ENCODE results near the gene SOX6. TPM values are rescaled to one million over a fixed set of nuclear protein-coding genes. Genes with fewer than 3 reads are reported as not detected.

Gene SOX6
- total RNA-seq, 1 donor from 2014 or later = not detected

- Mint-ChIP-seq H3K9me3 (no peaks in the 10 kb centered on the region), H3K27ac (no peak overlapping the region), H3K36me3 (ENCODE audit: low read depth) (no peaks in the 10 kb centered on the region), H3K27me3 (ENCODE audit: insufficient read depth) (no peaks in the 10 kb centered on the region), H3K4me1 (ENCODE audit: low read depth) (no peaks in the 10 kb centered on the region), H3K4me3 (no peak overlapping the region)
- intact Hi-C loops (cut with micrococcal nuclease) = loop anchor here (2.0 kb wide), 1 partner anchor 672 kb away; no protein-coding TSS in a partner anchor
- DNase-seq (ENCODE audit: low spot score) = peak; percentile 4
Measured at GRCh38 chr11:15941206-15941770, 415.1 kb downstream of the SOX6 start.

DNA sequence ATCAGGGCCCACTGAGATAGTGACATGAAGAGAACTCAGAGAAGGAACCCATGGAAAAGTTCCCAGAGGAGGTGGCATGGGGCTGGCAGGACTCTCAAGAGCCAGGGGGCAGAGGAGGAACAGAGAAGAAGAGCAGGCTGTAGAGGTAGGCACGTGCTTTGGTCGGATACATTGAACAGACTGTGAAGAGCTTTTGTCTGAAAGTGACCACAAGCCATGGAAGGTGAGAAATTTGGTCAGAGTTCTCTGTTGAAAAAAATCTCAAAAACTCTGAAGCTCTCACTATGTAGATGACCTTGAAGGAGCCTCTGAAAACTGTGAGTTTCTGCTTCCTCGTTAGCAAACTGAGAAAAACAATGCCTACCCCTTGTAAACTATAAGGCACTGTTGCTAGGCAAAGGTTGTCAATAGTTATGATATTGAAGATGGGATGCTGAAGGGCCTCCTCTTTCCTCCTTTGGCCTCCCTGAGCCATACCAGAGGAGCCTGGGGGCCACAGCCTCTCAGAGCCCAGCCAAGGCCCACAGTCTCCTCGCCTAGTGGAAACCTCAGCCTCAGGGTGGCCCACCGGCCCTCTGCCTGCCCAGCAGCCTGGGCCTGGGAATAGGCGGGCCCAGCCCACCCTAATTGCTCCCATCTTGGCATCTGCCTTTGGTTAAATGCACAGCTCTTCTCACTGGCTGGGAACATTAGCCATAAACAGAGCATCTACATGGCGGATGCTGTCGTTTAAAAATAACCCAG lies 415.7 kb downstream of the SOX6 start:
- Mint-ChIP-seq H3K4me3 (no peak overlapping the region), H3K36me3 (ENCODE audit: low read depth) (no peaks in the 10 kb centered on the region), H3K9me3 (no peaks in the 10 kb centered on the region), H3K4me1 (ENCODE audit: low read depth) (no peaks in the 10 kb centered on the region), H3K27ac (no peak overlapping the region), H3K27me3 (ENCODE audit: insufficient read depth) (peaks cover 2% of the 10 kb centered on the region)
- intact Hi-C loops (cut with micrococcal nuclease) = loop anchor here (2.0 kb wide), 1 partner anchor 672 kb away; no protein-coding TSS in a partner anchor
- no peak for DNase-seq (ENCODE audit: low spot score)

DNA sequence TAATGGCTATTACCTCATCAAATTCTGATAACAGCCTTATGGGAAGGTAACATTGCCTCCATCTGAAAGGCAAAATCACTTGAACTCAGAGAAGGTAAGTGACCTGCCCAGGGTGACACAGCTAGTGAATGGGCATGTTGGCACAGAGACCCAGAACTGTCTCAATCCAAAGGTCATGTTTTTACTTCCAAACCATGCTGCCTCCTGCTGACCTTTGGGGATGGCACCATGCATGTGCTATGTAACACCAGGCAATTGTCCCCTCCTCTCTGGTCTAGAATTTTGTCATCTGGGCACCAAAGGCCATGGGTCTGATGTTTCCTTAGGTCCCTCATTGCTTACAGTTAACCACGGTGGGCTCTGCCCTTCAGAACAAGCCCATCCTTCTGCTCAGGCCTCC lies 417.4 kb downstream of the SOX6 start:
- Mint-ChIP-seq H3K36me3 (ENCODE audit: low read depth) (no peaks in the 10 kb centered on the region), H3K9me3 (no peaks in the 10 kb centered on the region), H3K4me1 (ENCODE audit: low read depth) (no peaks in the 10 kb centered on the region), H3K27ac (no peak overlapping the region), H3K4me3 (no peak overlapping the region), H3K27me3 (ENCODE audit: insufficient read depth) (peaks cover 2% of the 10 kb centered on the region)
- no peak for DNase-seq (ENCODE audit: low spot score)
- intact Hi-C loops (cut with micrococcal nuclease) = no loop called here

DNA sequence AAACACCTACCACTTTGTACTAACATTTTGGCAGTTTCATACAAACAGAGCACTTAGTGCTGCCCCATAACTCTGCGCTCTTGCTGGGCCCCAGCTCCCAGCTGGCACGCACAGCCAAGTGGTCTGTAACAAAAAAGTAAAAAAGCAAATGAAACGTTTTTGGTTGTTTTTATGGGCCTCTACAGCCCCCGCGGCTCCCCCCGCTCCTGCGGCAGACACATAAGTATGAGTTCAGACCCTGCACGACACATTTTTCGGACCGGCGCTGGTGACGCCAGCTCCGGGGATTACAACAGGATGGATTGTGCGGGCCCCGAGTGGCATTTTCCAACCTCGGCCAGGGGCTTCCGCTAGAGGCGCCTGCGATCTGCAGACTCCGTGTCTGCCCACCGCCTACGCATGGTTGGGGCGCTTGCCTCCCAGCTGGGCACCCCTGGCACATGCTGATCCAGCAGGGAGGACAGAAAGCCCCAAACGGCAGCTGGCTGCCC lies 418.2 kb downstream of the SOX6 start:
- Mint-ChIP-seq H3K36me3 (ENCODE audit: low read depth) (no peaks in the 10 kb centered on the region), H3K27me3 (ENCODE audit: insufficient read depth) (peaks cover 2% of the 10 kb centered on the region), H3K4me3 (no peak overlapping the region), H3K27ac (no peak overlapping the region), H3K4me1 (ENCODE audit: low read depth) (no peaks in the 10 kb centered on the region), H3K9me3 (no peaks in the 10 kb centered on the region)
- DNase-seq (ENCODE audit: low spot score) = no peak
- intact Hi-C loops (cut with micrococcal nuclease) = no loop called here

GRCh38 chr11:15937601-15938120 lies 418.7 kb downstream of the SOX6 start:
- Mint-ChIP-seq H3K9me3 (no peaks in the 10 kb centered on the region), H3K27ac (no peak overlapping the region), H3K36me3 (ENCODE audit: low read depth) (no peaks in the 10 kb centered on the region), H3K4me1 (ENCODE audit: low read depth) (no peaks in the 10 kb centered on the region), H3K4me3 (no peak overlapping the region), H3K27me3 (ENCODE audit: insufficient read depth) (peaks cover 2% of the 10 kb centered on the region)
- intact Hi-C loops (cut with micrococcal nuclease) = no loop called here
- DNase-seq (ENCODE audit: low spot score) = no peak

DNA sequence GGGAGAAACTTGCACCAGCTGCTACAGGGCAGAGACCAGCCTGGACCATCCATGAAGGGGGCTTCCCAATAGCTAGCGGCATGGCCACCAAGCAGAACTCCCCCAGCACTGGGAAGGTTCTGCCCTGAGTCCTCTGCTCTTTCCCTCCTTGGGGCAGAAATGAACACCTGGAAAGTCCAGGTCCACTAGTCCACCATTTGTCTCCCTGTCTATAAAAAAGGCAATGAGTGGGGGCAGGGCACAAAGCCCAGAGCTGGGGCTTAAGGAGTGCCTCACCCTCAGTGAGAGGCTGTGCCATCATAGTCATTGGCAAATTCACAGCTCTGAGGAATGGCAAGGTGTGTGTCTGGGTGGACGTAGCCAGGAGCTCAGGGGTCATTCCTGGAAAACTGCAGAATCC lies 420.3 kb downstream of the SOX6 start:
- H3K4me1 Mint-ChIP-seq (ENCODE audit: low read depth) = no peaks in the 10 kb centered on the region
- no peaks in the 10 kb centered on the region for H3K36me3 Mint-ChIP-seq (ENCODE audit: low read depth)
- H3K4me3 Mint-ChIP-seq = no peak overlapping the region
- no peak for DNase-seq (ENCODE audit: low spot score)
- H3K9me3 Mint-ChIP-seq = no peaks in the 10 kb centered on the region
- H3K27ac Mint-ChIP-seq = no peak overlapping the region
- peaks cover 2% of the 10 kb centered on the region for H3K27me3 Mint-ChIP-seq (ENCODE audit: insufficient read depth)
- intact Hi-C loops (cut with micrococcal nuclease) = no loop called here

DNA sequence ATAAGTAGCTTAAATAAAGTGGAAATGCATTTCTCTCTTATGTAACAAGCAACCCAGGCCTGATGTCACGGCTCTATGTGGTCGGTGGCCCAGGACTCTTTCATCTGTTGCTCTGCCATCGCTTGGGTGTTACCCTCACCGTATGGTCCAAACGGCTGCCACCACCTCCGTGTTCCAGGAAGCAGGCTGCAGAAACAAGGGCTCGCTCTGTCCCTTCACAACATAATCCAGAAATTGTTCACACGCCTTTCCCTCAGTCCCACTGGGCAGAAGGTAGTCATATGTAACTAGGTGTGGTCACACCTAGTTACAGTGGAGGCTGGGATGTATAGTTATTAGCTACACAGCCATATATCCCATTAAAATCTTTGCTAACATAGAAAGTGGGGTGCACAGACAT lies 421.0 kb downstream of the SOX6 start:
- H3K4me3 Mint-ChIP-seq = no peak overlapping the region
- intact Hi-C loops (cut with micrococcal nuclease) = no loop called here
- no peaks in the 10 kb centered on the region for H3K4me1 Mint-ChIP-seq (ENCODE audit: low read depth)
- no peak for DNase-seq (ENCODE audit: low spot score)
- peaks cover 2% of the 10 kb centered on the region for H3K27me3 Mint-ChIP-seq (ENCODE audit: insufficient read depth)
- H3K27ac Mint-ChIP-seq = no peak overlapping the region
- H3K36me3 Mint-ChIP-seq (ENCODE audit: low read depth) = no peaks in the 10 kb centered on the region
- no peaks in the 10 kb centered on the region for H3K9me3 Mint-ChIP-seq

GRCh38 chr11:15933886-15934625 lies 422.3 kb downstream of the SOX6 start:
- intact Hi-C loops (cut with micrococcal nuclease) = no loop called here
- H3K4me3 Mint-ChIP-seq = no peak overlapping the region
- H3K27me3 Mint-ChIP-seq (ENCODE audit: insufficient read depth) = peaks cover 2% of the 10 kb centered on the region
- H3K9me3 Mint-ChIP-seq = no peaks in the 10 kb centered on the region
- H3K4me1 Mint-ChIP-seq (ENCODE audit: low read depth) = no peaks in the 10 kb centered on the region
- no peak for DNase-seq (ENCODE audit: low spot score)
- H3K27ac Mint-ChIP-seq = no peak overlapping the region
- H3K36me3 Mint-ChIP-seq (ENCODE audit: low read depth) = no peaks in the 10 kb centered on the region

- Mint-ChIP-seq H3K27me3 (ENCODE audit: insufficient read depth) (peaks cover 4% of the 10 kb centered on the region), H3K36me3 (ENCODE audit: low read depth) (no peaks in the 10 kb centered on the region), H3K9me3 (no peaks in the 10 kb centered on the region), H3K27ac (no peak overlapping the region), H3K4me3 (no peak overlapping the region), H3K4me1 (ENCODE audit: low read depth) (no peaks in the 10 kb centered on the region)
- intact Hi-C loops (cut with micrococcal nuclease) = no loop called here
- no peak for DNase-seq (ENCODE audit: low spot score)
Measured at GRCh38 chr11:15932417-15932816, 423.9 kb downstream of the SOX6 start.

- Mint-ChIP-seq H3K27me3 (ENCODE audit: insufficient read depth) (peaks cover 4% of the 10 kb centered on the region), H3K36me3 (ENCODE audit: low read depth) (no peaks in the 10 kb centered on the region), H3K27ac (no peak overlapping the region), H3K4me3 (no peak overlapping the region), H3K9me3 (no peaks in the 10 kb centered on the region), H3K4me1 (ENCODE audit: low read depth) (no peaks in the 10 kb centered on the region)
- DNase-seq (ENCODE audit: low spot score) = no peak
- intact Hi-C loops (cut with micrococcal nuclease) = no loop called here
Measured at GRCh38 chr11:15931497-15931896, 424.8 kb downstream of the SOX6 start.

- Mint-ChIP-seq H3K27ac (no peak overlapping the region), H3K36me3 (ENCODE audit: low read depth) (no peaks in the 10 kb centered on the region), H3K4me3 (no peak overlapping the region), H3K4me1 (ENCODE audit: low read depth) (no peaks in the 10 kb centered on the region), H3K9me3 (no peaks in the 10 kb centered on the region), H3K27me3 (ENCODE audit: insufficient read depth) (peaks cover 2% of the 10 kb centered on the region)
- DNase-seq (ENCODE audit: low spot score) = no peak
- intact Hi-C loops (cut with micrococcal nuclease) = no loop called here
Measured at GRCh38 chr11:15930442-15931025, 425.8 kb downstream of the SOX6 start.

GRCh38 chr11:15929371-15929901 lies 426.9 kb downstream of the SOX6 start:
- Mint-ChIP-seq H3K4me1 (ENCODE audit: low read depth) (no peaks in the 10 kb centered on the region), H3K27ac (no peak overlapping the region), H3K4me3 (no peak overlapping the region), H3K27me3 (ENCODE audit: insufficient read depth) (peaks cover 2% of the 10 kb centered on the region), H3K36me3 (ENCODE audit: low read depth) (no peaks in the 10 kb centered on the region), H3K9me3 (no peaks in the 10 kb centered on the region)
- intact Hi-C loops (cut with micrococcal nuclease) = no loop called here
- no peak for DNase-seq (ENCODE audit: low spot score)

Measured in activated T-helper 1 cell treated with anti-CD3 and anti-CD28 coated beads, Interleukin-12 subunit alpha, Interleukin-12 subunit beta, Interleukin-2, Interleukin-4 antibody, amounts not matched to agents 30 ng/mL and 10 ng/mL and 1 ng/mL, durations not matched to agents 14 hours and 24 hours and 36 hours (primary cell).